Endodermal cell (in vitro differentiated cells): ENCODE results near the gene RGS14. TPM values are rescaled to one million over a fixed set of nuclear protein-coding genes. Genes with fewer than 3 reads are reported as not detected.

Experiments
- DNase-seq: peaks from one replicate; pipeline ENCODE4 v3.0.0-alpha.2; 2017
- H3K27ac ChIP-seq: 2 replicates; pipeline ENCODE4 v1.5.1; 2013; ENCODE audit warnings: mild to moderate bottlenecking, low read depth, low read length, moderate library complexity
- H3K27me3 ChIP-seq: 2 replicates; pipeline ENCODE4 v1.6.1; 2013; ENCODE audit warnings: mild to moderate bottlenecking, low read length, moderate library complexity; ENCODE audit not compliant: insufficient read depth, control insufficient read depth, poor library complexity, severe bottlenecking
- H3K36me3 ChIP-seq: 2 replicates; pipeline ENCODE4 v1.7.0; 2013; ENCODE audit warnings: mild to moderate bottlenecking, low read length, moderate library complexity; ENCODE audit not compliant: control insufficient read depth, insufficient read depth
- H3K4me1 ChIP-seq: one replicate; pipeline ENCODE4 v1.7.0; 2013; ENCODE audit warnings: low read length; ENCODE audit not compliant: control insufficient read depth, insufficient read depth
- H3K4me3 ChIP-seq: 2 replicates; pipeline ENCODE4 v1.5.1; 2013; ENCODE audit warnings: mild to moderate bottlenecking, low read length, moderate library complexity
- H3K9ac ChIP-seq: 2 replicates; pipeline ENCODE4 v1.6.1; 2013; ENCODE audit warnings: mild to moderate bottlenecking, low read length, moderate library complexity; ENCODE audit not compliant: poor library complexity, severe bottlenecking; ENCODE audit errors: extremely low read depth
- H3K9me3 ChIP-seq: 2 replicates; pipeline ENCODE4 v1.6.1; 2013; ENCODE audit warnings: mild to moderate bottlenecking, low read length, moderate library complexity; ENCODE audit not compliant: control insufficient read depth
- H3K27ac Mint-ChIP-seq: 2 replicates; pipeline ENCODE4 v1.8.0; 2020; ENCODE audit warnings: mixed read lengths
- H3K27me3 Mint-ChIP-seq: 2 replicates; pipeline ENCODE4 v1.8.0; 2021; ENCODE audit warnings: mild to moderate bottlenecking, mixed read lengths; ENCODE audit not compliant: insufficient read depth
- H3K36me3 Mint-ChIP-seq: 2 replicates; pipeline ENCODE4 v1.8.0; 2020; ENCODE audit warnings: low read depth, mixed read lengths
- H3K4me1 Mint-ChIP-seq: 2 replicates; pipeline ENCODE4 v1.8.0; 2020; ENCODE audit warnings: mixed read lengths
- H3K4me3 Mint-ChIP-seq: 2 replicates; pipeline ENCODE4 v1.8.0; 2020; ENCODE audit warnings: mild to moderate bottlenecking, moderate library complexity, mixed read lengths
- H3K9me3 Mint-ChIP-seq: 2 replicates; pipeline ENCODE4 v1.8.0; 2020; ENCODE audit warnings: mild to moderate bottlenecking, mixed read lengths
- WGBS, 2 experiments: methylation state at CpG; one replicate each; pipeline versions ENCODE4 v1.1.5 to v1.1.7; 2013; ENCODE audit warnings: missing lambda C conversion rate in 2 of 2, mixed read lengths in 1 of 2; ENCODE audit not compliant: insufficient coverage in 1 of 2, insufficient read length in 1 of 2; 5-methylcytosine and 5-hydroxymethylcytosine counted together
- total RNA-seq, 2 donors: library from RNA; stranded (reverse); fragmentation: NEBNext Ultra II Directional in 1 of 2; extraction: Animal tissue kit (Norgen Biotek cat#: 25700) in 1 of 2; gene quantifications; 2 replicates in 1 of 2; 3 replicates in 1 of 2; pipeline ENCODE4 v1.2.1, GENCODE V29; 2021
- TF ChIP-seq, protein P1 (sequence below): fragments of 200-600 bp; sonication (generic); conservative IDR thresholded peaks from 2 replicates; pipeline ENCODE4 v1.5.0; 2021; ENCODE audit warnings: antibody characterized with exemption, mild to moderate bottlenecking

RGS14 gene
- total RNA-seq, 2 donors from 2014 or later: 14.2 to 21.9 TPM

DNA sequence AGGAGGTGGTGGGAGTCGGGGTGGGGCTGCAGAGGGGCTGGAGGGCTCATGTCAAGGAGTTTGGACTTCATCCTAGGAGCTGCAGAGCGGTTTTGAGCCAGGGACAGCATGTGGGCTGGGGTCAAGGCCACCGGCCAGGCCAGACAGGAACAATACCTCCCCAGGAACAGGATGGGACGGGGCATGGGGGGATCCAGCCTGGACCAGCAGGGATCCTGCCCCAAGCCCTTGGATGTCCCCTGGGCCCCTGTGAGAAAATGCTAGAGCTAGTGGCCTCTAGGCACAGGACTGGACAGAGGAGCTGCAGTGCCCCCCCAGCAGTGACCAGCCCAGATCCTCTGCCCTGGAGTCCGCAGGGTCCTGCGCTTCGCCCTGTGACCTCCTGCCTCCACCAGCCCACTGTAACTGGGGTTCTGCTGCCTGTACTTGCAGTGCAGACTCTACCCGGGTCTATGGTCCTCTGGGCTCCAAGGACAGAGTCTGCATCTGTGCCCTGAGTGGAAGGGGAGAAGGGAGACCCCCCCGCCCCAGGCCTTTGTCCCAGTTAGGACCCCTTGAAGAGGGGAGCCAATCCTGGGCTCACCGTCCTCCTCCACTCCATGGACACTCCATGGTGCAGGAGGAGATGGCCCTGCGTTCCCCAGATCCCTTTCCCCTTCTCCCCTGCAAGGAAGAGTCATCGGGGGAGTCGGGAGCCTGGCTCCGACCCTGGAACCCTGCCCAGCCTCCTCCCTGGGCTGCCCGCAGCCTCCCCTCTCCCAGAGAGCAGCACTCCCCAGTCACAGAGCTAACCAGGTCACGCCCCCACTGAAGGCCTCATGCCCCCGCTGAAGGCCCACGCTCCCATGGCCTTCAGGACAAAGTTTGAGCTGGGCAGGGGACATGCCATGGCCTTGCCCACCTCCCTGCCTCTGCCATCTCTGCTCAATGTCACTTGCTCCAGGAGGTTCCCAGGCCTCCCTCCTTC lies 43.1 kb upstream of the RGS14 start:
- TF ChIP-seq, protein P1, sequence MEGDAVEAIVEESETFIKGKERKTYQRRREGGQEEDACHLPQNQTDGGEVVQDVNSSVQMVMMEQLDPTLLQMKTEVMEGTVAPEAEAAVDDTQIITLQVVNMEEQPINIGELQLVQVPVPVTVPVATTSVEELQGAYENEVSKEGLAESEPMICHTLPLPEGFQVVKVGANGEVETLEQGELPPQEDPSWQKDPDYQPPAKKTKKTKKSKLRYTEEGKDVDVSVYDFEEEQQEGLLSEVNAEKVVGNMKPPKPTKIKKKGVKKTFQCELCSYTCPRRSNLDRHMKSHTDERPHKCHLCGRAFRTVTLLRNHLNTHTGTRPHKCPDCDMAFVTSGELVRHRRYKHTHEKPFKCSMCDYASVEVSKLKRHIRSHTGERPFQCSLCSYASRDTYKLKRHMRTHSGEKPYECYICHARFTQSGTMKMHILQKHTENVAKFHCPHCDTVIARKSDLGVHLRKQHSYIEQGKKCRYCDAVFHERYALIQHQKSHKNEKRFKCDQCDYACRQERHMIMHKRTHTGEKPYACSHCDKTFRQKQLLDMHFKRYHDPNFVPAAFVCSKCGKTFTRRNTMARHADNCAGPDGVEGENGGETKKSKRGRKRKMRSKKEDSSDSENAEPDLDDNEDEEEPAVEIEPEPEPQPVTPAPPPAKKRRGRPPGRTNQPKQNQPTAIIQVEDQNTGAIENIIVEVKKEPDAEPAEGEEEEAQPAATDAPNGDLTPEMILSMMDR: no peak
- Mint-ChIP-seq H3K27ac (no peak overlapping the region), H3K4me3 (no peak overlapping the region), H3K4me1 (peaks cover 17% of the 10 kb centered on the region), H3K36me3 (peaks cover 9% of the 10 kb centered on the region), H3K27me3 (peaks cover 3% of the 10 kb centered on the region), H3K9me3 (peaks cover 2% of the 10 kb centered on the region)
- Histone ChIP-seq H3K4me3 (no peak overlapping the region), H3K27me3 (no peaks in the 10 kb centered on the region), H3K9me3 (peaks cover 7% of the 10 kb centered on the region), H3K36me3 (no peaks in the 10 kb centered on the region), H3K27ac (no peak overlapping the region), H3K9ac (no peak overlapping the region), H3K4me1 (no peaks in the 10 kb centered on the region)
- DNase-seq: no peak
- 93% methylated on average over 7 to 18 of the region's 18 CpGs for WGBS, 2 experiments

DNA sequence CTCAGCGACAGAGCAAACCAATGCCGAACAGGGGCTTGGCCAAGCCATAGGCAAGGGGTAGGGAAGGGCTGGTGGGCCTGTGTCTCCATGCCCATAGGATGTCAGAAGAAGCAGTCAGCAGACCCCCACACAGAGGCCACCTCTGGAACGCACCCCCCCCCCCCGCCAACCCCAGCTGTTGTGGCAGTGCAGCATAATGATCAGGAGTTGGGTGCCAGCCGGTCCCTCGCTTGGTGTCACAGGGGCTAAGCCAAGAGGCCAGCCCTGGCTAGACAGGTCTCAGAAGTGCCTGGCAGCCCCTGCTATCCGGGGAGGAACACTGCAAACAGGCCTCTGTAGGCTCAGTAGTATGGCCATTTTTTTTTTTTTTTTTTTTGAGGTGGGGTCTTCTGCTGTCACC lies 42.3 kb upstream of the RGS14 start:
- Histone ChIP-seq H3K4me3 (no peak overlapping the region), H3K9me3 (peaks cover 9% of the 10 kb centered on the region), H3K9ac (no peak overlapping the region), H3K27me3 (no peaks in the 10 kb centered on the region), H3K36me3 (no peaks in the 10 kb centered on the region), H3K4me1 (no peaks in the 10 kb centered on the region), H3K27ac (no peak overlapping the region)
- Mint-ChIP-seq H3K4me1 (peaks cover 14% of the 10 kb centered on the region), H3K36me3 (peaks cover 15% of the 10 kb centered on the region), H3K27me3 (peaks cover 3% of the 10 kb centered on the region), H3K9me3 (peaks cover 2% of the 10 kb centered on the region), H3K4me3 (no peak overlapping the region), H3K27ac (no peak overlapping the region)
- DNase-seq: no peak
- TF ChIP-seq, protein P1: no peak
- 90 to 98% methylated on average over 4 to 7 of the region's 7 CpGs for WGBS, 2 experiments

DNA sequence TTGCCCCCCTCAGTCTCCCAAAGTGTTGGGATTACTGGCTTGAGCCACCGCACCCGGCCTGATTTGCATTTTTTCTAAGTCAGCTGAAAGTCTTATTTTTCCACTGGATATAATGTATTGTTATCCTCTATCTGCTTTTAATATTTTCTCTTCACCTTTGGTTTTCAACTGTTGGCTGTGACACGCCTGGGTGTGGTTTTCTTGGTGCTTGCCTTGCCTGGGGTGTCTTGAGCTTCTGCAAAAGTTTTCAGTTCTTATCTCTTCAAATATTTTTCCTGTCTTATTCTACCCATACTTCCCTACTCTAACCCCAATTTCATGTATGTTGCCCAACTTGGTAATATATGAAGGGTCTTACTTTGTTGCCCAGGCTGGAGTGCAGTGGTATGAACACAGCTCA lies 41.7 kb upstream of the RGS14 start:
- TF ChIP-seq, protein P1: no peak

More for the DNA sequence above, 41.7 kb upstream of the RGS14 start:
- Histone ChIP-seq H3K4me3 (no peak overlapping the region), H3K9me3 (peaks cover 9% of the 10 kb centered on the region), H3K36me3 (no peaks in the 10 kb centered on the region), H3K4me1 (no peaks in the 10 kb centered on the region), H3K9ac (no peak overlapping the region), H3K27ac (no peak overlapping the region), H3K27me3 (no peaks in the 10 kb centered on the region)
- Mint-ChIP-seq H3K4me1 (peaks cover 10% of the 10 kb centered on the region), H3K4me3 (no peak overlapping the region), H3K9me3 (peaks cover 2% of the 10 kb centered on the region), H3K27me3 (peaks cover under 1% of the 10 kb centered on the region), H3K36me3 (peaks cover 16% of the 10 kb centered on the region), H3K27ac (no peak overlapping the region)
- no peak for DNase-seq
- WGBS, 2 experiments: 94% methylated on average over 3 of the region's 3 CpGs; no CpG with 5 or more reads in 1 of the 2 experiments
